T-helper 1 cell (primary cell): ENCODE results near the gene DOCK9.

Experiments
- DNase-seq, 5 donors: peaks; one replicate each; pipeline ENCODE4 v3.0.0-alpha.2; 2012 to 2020

The DOCK9 gene

GRCh38 chr13:98997011-98997730 lies 19.3 kb upstream of the DOCK9 start:
- no peak for DNase-seq

GRCh38 chr13:98996046-98996445 lies 18.2 kb upstream of the DOCK9 start:
- DNase-seq = no peak

- peak in 2 of 5 donors; percentile 14 to 43 for DNase-seq
These were observed 17.0 kb upstream of the DOCK9 start for GRCh38 chr13:98994896-98995295.

- DNase-seq = no peak
These were observed 16.2 kb upstream of the DOCK9 start for GRCh38 chr13:98994080-98994479.

- no peak for DNase-seq
These were observed 14.5 kb upstream of the DOCK9 start for GRCh38 chr13:98992355-98992754.

- DNase-seq = no peak
These were observed 12.8 kb upstream of the DOCK9 start for GRCh38 chr13:98990701-98991100.

- DNase-seq = peak in 1 of 5 donors; percentile 19
These were observed 11.8 kb upstream of the DOCK9 start for GRCh38 chr13:98989469-98990235.

GRCh38 chr13:98988780-98989179 lies 10.9 kb upstream of the DOCK9 start:
- DNase-seq = no peak

- no peak for DNase-seq
These were observed 10.4 kb upstream of the DOCK9 start for GRCh38 chr13:98988277-98988676.

- no peak for DNase-seq
These were observed 9.4 kb upstream of the DOCK9 start for GRCh38 chr13:98987275-98987674.

GRCh38 chr13:98986226-98986846 lies 8.5 kb upstream of the DOCK9 start:
- no peak for DNase-seq

- DNase-seq = no peak
These were observed 7.7 kb upstream of the DOCK9 start for GRCh38 chr13:98985591-98985990.

- no peak for DNase-seq
These were observed 7.1 kb upstream of the DOCK9 start for GRCh38 chr13:98984983-98985382.

GRCh38 chr13:98984118-98984517 lies 6.3 kb upstream of the DOCK9 start:
- DNase-seq = no peak

- no peak for DNase-seq
These were observed 5.3 kb upstream of the DOCK9 start for GRCh38 chr13:98983182-98983581.

GRCh38 chr13:98981369-98982080 lies 3.7 kb upstream of the DOCK9 start:
- DNase-seq = peak in 1 of 5 donors; percentile 23

- DNase-seq = no peak
These were observed 1.3 kb upstream of the DOCK9 start for GRCh38 chr13:98979012-98979660.

GRCh38 chr13:98978280-98978679 lies 416 bp upstream of the DOCK9 start:
- no peak for DNase-seq

GRCh38 chr13:98976941-98977340 lies 923 bp downstream of the DOCK9 start:
- no peak for DNase-seq

GRCh38 chr13:98976338-98976737 lies 1.5 kb downstream of the DOCK9 start:
- no peak for DNase-seq

GRCh38 chr13:98975822-98976261 lies 2.0 kb downstream of the DOCK9 start:
- no peak for DNase-seq

- DNase-seq = peak in 1 of 5 donors; percentile 10
These were observed 3.8 kb downstream of the DOCK9 start for GRCh38 chr13:98974053-98974452.

- no peak for DNase-seq
These were observed 5.2 kb downstream of the DOCK9 start for GRCh38 chr13:98972627-98973026.
